ENCODE measurements around the gene HOXA7.

Gene HOXA7

GRCh38 chr7:27116031-27116961 lies 40.2 kb downstream of the HOXA7 start:
- no peak for DNase-seq

- no peak for DNase-seq
Measured at GRCh38 chr7:27115221-27116026, 41.1 kb downstream of the HOXA7 start.

- no peak for DNase-seq
Measured at GRCh38 chr7:27114881-27115220, 41.6 kb downstream of the HOXA7 start.

GRCh38 chr7:27113991-27114769 lies 42.3 kb downstream of the HOXA7 start:
- DNase-seq = no peak

GRCh38 chr7:27112955-27113949 lies 43.2 kb downstream of the HOXA7 start:
- no peak for DNase-seq

GRCh38 chr7:27112361-27112760 lies 44.1 kb downstream of the HOXA7 start:
- DNase-seq = no peak

- DNase-seq = no peak
Measured at GRCh38 chr7:27111751-27112277, 44.7 kb downstream of the HOXA7 start.

- no peak for DNase-seq
Measured at GRCh38 chr7:27111042-27111750, 45.3 kb downstream of the HOXA7 start.

GRCh38 chr7:27110186-27111031 lies 46.1 kb downstream of the HOXA7 start:
- DNase-seq = no peak

- DNase-seq = no peak
Measured at GRCh38 chr7:27109466-27110185, 46.8 kb downstream of the HOXA7 start.

- DNase-seq = no peak
Measured at GRCh38 chr7:27108390-27109127, 47.9 kb downstream of the HOXA7 start.

GRCh38 chr7:27107391-27108381 lies 48.8 kb downstream of the HOXA7 start:
- no peak for DNase-seq

- no peak for DNase-seq
Measured at GRCh38 chr7:27106901-27107240, 49.6 kb downstream of the HOXA7 start.

GRCh38 chr7:27106181-27106900 lies 50.1 kb downstream of the HOXA7 start:
- DNase-seq = no peak

GRCh38 chr7:27105301-27106031 lies 51.0 kb downstream of the HOXA7 start:
- DNase-seq = no peak
